ENCODE measurements around the gene TXNDC11.

- TF ChIP-seq CTCF (IDR thresholded peaks at IDR 0.05; ENCODE audit: low read depth, low read length), result no peak
- TF ChIP-seq POLR2A (IDR thresholded peaks at IDR 0.05; ENCODE audit: extremely low read depth, insufficient read length), result no peak
- TF ChIP-seq MAX (IDR thresholded peaks at IDR 0.05; ENCODE audit: low read depth, low read length), result no peak
Measured at GRCh38 chr16:11706180-11706742, 36.4 kb downstream of the TXNDC11 start.

Data from NB4 (cell line).